NCI-H510A (cell line): Measurements from ENCODE around the gene DVL3.

Experiments
- DNase-seq: peaks from one replicate; lab custom pipeline; 2025; lab: John Stamatoyannopoulos, UW

The DVL3 gene

DNA sequence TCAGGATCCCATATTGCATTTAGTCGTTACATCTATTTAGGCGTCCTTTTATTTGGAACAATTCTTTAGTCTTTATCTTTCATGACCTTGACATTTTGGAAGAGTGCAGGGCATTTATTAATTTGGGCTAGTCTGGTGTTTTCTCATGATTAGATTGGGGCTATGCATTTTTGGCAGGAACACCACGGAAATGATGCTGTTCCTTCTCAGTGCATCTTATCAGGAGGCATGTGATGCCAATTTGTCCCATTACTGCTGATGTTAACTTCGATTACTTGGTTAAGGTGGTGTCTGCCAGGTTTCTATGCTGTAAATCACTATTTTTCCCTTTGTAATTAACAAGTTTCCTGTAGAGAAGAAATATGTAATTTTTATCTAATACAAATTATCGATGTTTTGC, 56.1 kb downstream of the DVL3 start:
- no peak for DNase-seq

DNA sequence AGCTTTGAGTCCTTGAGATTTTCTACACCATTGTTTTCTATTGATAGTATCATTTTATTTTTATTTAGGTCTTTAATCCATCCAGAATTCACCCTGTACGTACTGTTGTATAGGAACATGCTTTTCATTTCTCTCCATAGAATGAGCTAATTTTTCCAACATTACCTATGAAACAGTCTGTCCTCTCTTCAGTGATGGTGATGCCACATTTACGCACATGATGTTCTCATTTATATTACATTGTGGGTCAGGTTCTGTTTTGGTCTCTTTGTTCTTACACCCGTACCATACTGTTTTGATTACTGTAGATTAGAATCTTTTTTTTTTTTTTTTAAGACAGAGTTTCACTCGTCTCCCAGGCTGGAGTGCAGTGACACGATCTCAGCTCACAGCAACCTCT, 56.5 kb downstream of the DVL3 start:
- DNase-seq: no peak

DNA sequence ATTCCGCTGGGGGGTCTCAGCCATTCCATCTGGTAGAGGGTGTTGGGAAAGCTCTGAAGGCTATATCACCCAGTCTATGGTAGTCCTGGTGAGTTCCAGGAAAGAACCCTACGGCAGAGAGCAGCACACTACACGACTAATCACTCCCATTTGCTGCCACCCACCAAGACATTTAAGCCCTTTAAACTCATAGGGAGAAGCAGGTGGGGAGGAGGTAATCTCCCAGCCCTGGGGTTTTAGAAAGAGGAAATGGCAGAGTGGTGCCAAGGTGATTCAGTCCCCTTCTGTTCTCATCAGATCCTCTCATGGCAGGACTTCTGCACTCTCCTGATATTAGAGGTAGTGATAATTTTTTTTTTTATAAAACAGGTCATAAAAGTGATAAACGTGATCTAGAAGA, 63.6 kb downstream of the DVL3 start:
- DNase-seq: no peak

DNA sequence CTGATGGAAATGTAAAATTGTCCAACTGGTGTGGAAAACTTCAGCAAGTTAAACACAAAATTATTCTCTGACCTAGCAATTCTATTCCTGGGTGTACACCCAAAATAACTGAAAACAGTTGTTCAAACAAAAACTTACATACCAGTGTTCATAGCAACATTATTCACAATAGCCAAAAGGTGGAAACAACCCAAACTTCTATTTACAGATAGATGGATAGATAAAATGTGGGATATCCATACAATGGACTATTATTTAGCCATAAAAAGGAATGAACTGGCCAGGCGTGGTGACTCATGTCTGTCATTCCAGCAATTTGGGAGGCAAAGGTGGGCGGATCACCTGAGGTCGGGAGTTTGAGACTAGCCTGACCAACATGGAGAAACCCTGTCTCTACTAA, 67.3 kb downstream of the DVL3 start:
- no peak for DNase-seq
